Lung microvascular endothelial cell (primary cell): ENCODE results near the gene CCDC157. TPM values are rescaled to one million over a fixed set of nuclear protein-coding genes. Genes with fewer than 3 reads are reported as not detected.
"Not testable (repeated sequence)": the region's sequence is repeated elsewhere in the genome, so short reads cannot be mapped to it uniquely, and the experiment has no call there.

ENCODE experiments used
- DNase-seq, 2 donors: peaks; one replicate each; pipeline versions ENCODE4 v3.0.0 to v3.0.0-alpha.2; 2010; ENCODE audit warnings: low read depth in 2 of 2
- total RNA-seq: library from RNA; depleted of rRNA; stranded (reverse); fragments of >200 nt; gene quantifications from 2 replicates; pipeline ENCODE4 v1.2.1, GENCODE V29; 2014

Gene CCDC157
- total RNA-seq, 1 donor from 2014 or later: 1.4 TPM

DNA sequence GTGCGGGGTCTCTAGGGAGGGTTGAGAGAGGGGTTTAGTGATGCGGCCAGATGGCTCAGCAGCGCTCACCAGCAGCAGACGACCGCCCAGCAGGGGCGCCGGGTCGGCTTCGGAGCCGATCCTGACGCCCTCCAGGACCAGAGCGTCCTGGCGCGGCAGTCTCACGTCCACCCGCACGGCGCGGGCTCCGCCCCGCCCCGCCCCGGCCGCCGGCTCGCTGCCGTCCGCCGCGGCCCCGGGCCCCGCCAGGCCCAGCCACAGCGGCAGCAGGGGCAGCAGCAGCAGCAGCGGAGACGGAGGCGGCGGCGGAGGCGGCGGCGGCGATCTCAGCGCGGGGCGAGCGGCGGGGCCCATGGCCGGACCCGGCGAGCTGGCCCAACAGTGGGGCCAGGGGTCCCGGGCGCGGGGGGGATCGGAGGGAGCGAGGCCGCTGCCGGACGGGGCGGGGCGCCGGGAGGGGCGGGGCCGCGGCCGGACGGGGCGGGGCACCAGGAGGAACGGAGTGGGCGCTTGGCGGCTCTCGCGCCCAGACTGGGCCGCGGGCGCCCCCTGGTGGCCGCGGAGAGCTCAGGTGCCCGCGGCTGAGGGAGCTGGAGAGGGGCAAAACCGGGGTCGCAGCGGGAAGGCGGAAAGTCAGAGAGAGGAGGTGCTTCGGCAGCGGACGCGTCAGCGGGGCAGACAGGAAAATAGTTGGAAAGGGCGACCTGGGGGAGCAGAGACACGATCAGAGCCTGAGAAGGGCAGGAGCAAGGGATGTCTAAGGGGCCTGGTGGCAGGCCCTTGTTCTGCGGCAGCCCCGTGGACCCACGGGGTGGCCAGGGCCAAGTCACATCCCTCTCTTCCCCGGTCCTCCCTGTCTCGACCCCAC is 30.4 kb downstream of the CCDC157 start, which contains the start of gene RNF215:
TSS of gene RNF215 (minus strand) at position 452 of the 868 bp plus-strand sequence. CDS start at position 354, 98 bp downstream.
- DNase-seq: peak; percentile 77 to 88

- peak; percentile 85 to 93 for DNase-seq
Measured at GRCh38 chr22:30390974-30391691, 34.3 kb downstream of the CCDC157 start.

GRCh38 chr22:30392661-30393321 is 36.0 kb downstream of the CCDC157 start:
- no peak for DNase-seq

- DNase-seq: no peak
Measured at GRCh38 chr22:30393322-30393680, 36.5 kb downstream of the CCDC157 start.

DNA sequence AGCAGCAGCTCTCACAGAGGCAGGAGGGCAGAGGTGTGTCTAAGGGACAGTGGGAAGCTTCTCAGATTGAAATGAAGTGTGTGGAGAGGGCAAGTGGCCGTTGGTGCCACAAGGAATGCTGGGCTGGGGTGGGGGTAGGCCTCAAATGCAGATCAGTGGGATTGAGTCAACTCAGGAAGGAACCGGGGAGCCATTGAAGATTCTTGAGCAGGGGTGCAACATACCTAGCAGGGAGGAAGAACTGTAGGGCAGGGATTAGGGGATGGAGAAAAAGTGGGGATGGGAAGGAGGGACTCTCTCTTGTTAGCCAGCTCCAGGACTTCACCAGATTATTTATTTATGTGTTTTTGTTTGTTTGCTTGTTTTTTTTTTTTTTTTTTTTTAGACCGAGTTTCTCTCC is 37.1 kb downstream of the CCDC157 start:
- no peak for DNase-seq

DNA sequence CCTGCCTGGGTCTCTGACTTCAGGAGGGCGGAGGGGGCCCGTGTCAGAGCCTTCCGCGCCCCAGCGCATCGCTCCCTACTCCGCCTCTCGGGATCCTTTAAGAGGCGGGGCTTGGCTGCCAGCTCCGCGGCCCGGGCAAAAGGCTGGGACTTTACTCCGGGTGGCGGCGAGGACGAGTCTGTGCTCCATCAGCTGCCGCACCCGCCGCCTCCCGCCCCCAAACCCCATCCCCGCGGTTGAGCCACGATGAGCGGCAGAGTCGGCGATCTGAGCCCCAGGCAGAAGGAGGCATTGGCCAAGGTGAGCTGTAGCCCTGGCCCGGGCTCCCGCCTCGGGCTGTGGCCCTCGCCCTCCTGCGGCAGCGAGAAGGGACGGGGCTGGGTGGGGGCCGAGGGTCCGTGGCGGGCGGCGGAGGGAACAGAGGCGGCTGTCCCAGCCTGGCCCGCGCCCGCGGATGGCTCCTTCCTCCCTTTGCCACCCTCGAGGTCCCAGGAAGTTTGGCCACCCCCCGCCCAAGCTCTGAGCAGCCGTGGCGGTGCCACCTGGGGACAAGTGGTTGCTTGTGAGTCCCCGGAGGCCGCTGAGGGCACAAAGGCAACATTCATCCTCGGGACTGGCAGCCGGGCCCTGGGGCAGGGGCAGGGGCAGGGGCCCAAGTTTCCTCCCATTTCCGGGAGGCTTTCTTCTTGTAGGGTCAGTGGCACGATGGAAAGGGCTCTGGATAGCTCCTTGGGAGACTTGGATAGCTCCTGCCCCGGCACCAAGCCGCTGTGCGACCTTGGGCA is 40.3 kb downstream of the CCDC157 start, which contains the start of gene SEC14L2:
TSS of gene SEC14L2 (plus strand) at position 148 of the 785 bp plus-strand sequence. CDS start at position 247, 99 bp downstream.
- peak; percentile 58 for DNase-seq

DNA sequence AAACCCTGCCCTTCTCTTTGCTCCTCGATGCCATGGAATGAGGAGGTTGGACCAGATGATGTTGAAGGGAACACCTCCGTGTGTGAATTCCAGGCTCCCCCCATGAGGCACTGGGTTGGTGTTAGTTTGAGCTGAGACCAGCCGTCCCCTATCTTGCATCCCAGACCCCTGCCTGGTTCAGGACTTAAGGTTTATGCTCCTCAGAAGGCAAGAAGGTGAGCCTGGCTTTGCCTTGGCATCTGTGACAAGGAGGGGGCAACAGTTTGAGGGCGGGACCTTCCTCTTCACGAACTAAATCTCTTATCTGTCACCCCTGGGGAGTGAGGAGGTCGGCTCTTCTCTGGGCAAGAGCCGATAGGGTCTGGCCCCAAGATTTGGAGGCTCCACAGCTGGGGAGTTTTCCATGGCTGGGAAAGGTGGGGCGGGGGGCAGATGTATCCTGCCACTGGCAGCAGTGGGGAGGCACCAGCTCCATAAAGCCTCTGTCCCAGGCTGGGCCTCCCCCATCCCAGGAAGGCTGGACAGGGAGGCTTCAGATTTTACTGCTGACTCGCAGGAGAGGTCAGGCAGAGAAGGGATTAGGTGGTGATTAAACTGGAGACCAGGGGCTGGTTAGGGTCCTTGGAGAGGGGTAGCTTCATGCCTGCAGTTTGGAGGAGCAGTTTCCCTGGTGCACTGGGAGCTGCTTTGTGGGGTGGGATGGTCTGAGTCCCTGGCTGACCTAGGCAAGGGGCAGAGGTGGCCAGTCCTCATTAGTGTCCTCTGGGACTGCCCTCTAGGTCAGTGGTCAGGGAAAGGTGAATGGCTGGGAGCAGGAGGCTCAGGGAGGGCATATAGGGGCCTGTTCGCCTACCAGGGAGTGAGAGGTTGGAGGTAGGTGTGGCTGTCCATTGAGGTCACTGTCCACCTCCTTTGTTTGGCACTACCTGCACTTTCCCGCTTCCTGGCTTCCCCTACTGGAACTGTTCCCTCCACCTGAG is 41.1 kb downstream of the CCDC157 start:
- DNase-seq: no peak

DNA sequence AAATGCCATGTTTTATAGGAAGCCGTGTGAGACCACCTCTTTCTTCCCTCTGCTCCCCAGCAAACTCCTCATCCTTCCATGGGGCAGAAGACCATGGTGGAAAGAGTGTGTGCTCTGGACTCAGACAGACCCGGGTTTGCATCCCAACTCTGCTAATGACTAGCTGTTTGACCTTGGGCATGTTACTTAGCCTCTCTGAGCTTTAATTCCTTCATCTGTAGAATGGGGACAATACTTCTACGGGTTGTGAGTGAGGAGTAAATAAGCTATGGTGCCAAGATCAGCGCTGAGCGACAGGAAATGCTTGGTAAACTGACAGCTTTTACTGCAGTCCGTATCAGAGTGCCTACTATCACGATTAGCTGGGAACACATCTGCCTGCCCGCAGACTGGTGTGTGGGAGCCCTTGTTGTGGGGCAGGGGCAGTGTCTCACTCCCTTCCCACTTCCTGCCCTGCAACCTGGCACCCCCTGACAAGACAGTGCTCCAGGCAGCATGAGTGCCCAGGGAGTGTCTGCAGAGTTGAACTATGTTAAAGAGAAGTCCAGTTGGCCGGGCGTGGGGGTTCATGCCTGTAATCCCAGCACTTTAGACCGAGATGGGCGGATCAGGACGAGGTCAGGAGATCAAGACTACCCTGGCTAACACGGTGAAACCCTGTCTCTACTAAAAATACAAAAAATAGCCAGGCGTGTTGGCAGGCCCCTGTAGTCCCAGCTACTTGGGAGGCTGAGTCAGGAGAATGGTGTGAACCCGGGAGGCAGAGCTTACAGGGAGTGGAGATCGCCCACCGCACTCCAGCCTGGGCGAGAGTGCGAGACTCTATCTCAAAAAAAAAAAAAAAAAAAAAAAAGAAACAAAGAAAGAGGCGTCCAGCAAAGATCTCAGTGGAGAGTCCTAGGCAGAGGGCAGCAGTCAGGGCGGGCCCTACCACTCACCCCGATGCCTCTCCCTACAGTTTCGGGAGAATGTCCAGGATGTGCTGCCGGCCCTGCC is 42.2 kb downstream of the CCDC157 start:
- DNase-seq: no peak

DNA sequence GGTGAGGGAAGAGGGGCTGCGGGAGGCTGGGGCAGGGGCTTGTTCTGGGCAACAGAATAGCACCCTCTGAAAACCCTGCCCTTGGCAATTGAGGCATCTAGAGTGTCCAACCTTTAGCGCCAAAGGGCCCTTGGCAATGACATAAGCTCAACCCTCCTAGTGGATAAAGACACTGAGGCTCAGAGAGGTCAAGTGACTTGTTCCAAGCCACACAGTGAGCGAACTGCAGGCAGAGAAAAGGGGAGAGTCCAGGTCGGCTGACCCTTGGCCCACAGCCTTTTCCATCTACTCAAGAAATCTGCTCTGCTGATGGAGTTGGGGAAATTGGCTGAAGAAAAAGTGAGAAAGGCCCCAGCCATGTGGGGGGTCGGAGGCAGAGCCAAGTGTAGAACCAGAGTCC is 42.9 kb downstream of the CCDC157 start:
- no peak for DNase-seq

- no peak for DNase-seq
Measured at GRCh38 chr22:30400159-30400558, 43.4 kb downstream of the CCDC157 start.

GRCh38 chr22:30401024-30401423 is 44.2 kb downstream of the CCDC157 start:
- not testable (repeated sequence) for DNase-seq

GRCh38 chr22:30402028-30402765 is 45.4 kb downstream of the CCDC157 start:
- DNase-seq: no peak

- DNase-seq: not testable (repeated sequence)
Measured at GRCh38 chr22:30402766-30403104, 45.9 kb downstream of the CCDC157 start.

GRCh38 chr22:30404307-30404706 is 47.5 kb downstream of the CCDC157 start:
- DNase-seq: no peak

GRCh38 chr22:30405731-30406130 is 48.9 kb downstream of the CCDC157 start:
- no peak for DNase-seq

- DNase-seq: no peak
Measured at GRCh38 chr22:30406400-30406799, 49.6 kb downstream of the CCDC157 start.

DNA sequence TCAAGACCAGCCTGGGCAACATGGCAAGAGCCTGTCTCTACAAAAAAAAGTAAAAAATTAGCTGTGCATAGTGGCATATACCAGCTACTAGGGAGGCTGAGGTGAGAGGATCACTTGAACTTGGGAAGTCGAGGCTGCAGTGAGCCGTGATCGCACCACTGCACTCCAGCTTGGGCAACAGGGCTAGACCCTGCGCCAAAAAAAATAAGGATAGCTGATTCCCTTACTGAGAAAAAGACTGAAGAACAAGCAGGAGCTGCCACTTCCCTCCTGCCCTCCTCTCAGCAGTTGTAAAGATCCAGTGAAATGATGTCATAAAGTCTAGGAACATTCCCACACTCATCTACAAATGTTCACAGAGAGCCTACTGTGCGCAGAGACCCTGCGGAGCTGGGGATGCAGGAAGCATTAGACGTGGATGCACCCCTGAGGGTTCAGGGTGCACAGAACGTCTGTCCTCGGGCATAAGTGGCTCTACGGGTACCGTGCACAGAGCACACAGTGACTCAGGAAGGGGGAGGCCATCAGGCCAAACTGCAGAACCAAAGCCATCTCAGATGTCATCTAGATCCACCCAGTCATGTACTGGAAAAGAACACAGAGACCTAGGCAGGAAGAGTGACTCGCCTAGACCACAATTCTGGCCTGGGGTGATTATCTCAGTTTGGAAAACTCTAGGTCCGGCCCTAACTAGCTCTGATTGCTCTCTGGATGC is 51.7 kb downstream of the CCDC157 start:
- peak; percentile 71 to 90 for DNase-seq
